ENCODE results near the gene TCERG1L.
"Not testable (repeated sequence)": the region's sequence is repeated elsewhere in the genome, so short reads cannot be mapped to it uniquely, and the experiment has no call there.

Gene TCERG1L

DNA sequence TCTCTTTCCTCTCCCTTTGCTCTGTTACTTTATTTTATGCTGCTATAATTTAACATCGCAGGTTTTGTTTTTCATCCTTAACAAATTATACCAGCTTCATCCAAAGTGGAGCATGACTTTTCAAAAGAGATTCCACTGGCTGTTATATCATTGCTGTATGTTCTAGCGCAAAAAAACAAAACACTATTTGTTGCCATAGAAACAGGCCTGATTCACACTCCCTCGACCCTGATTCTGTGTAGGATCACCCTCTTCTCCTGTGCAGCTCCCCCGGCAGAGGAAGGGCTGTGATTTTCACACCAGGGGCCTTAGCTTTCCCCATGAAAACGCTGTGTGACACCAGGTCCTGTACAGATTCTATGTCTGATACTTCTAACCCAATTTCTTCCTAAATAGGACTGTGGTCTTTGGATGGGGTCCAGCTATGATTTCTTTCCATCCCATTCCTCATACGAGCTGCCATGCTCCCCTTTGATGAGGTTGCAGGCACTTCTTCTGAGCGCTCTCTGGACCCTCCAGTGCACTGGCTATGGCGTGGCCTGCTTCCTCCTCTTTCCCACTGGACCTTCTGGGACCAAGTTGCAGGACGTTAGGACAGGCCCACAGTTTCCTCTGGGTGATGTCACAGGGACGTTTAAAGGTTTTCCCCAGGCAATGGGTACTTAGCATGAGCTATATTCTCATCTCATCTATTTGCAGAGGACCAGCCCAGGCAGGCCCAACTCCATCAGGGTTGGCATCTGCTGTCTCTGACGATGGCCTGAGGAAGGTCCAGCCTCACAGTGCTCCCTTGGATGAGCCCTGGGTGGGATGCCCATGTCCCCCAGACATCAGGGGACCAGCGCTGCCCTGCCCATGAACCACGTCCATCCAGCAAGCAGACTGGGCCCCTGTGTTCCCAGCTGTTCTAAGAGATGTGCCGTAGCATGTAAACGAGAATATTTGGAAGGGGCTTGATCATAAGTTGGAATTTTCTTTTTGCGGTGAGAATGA is 210.8 kb downstream of the TCERG1L start:
- not testable (repeated sequence) for DNase-seq, ATAC-seq

DNA sequence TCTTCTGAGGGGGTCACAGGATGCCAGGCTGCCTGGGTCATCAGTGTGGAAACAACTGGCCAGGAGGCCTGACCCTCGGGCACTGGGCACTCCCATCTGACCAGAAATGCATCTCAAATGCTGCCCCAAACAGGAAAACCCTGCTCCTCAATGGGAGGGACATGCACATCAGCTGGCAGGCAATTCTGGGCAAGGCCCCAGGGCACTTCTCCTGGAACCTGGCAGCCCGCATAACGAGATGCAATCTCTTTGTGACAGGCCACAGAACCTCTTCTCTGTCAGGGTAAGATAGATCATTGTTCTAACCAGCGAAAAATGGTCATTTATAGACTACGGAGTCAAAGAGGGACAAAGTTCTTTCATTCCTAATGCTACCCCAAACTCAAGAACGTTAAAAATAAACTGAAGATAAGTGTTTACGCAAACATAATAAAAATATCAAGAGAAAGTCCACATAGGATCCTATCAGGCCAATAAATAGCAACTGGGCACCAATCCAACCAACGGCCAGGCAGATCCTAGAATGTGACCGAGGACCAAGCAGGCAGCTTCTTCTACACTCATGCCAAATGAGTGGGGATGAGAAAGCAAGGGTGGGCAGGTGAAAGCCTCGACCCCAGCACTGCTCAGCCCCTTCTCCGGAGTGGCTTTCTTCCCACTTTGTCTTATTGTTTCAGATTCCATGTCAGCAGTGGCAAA is 212.3 kb downstream of the TCERG1L start:
- no peak for ATAC-seq
- DNase-seq = no peak

DNA sequence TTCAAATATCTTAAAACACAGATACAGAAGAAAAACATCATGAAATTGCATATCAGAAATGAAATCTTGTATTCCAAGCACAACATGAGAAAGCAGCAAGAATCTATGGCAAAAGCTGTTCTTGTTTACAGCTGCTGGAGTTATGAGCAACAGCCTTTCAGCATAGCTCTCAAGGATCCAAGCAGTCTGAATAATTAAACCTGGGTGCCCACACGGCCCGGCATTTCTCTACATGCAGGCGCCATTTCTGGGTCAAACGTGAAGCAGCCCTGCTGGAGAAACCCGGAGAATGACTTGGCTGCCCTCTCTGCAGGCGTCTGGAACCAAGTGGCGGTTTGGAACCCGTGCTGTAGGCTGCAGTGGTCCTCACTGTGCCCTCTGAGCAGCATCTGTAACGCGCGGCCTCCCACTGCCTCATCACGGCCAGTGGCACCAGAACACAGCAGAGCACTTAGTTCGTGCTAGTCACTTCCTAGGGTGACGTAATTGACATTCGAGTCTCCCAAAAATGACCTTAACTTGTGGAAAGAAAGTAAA is 213.0 kb downstream of the TCERG1L start:
- DNase-seq (no peak), ATAC-seq (no peak)

DNA sequence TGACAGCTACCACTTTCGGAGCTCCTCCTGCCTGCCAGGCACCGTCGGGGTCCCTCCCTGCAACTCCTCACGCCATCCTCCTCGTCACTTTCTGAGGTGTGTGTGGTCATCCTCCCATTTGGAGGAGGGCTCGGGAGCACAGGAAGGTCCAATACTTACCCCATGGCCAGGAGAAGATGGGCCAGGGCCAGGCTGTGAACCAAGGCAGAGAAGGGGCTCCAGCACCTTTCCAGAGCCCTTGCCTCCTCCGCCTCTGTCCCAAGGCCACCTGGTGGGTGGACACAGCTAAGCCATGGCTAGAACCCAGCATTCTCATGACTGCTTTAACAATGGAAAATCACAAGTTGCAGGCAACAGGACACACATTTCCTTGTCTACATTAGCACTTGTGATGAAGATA is 215.5 kb downstream of the TCERG1L start:
- DNase-seq = no peak
- no peak for ATAC-seq

DNA sequence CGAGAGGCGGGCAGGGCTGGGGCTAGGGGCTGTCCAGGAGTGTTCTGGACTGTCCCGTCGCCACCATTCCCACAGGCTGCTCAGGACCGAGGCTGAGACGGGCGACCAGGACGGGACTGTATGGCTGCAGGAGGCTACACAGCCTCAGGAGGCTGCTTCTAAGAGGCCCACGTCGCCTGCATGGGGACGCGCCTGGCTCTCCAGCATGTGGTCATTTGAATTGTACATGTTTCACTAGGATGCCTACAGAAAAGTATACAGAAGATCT is 216.3 kb downstream of the TCERG1L start:
- ATAC-seq = no peak
- DNase-seq = no peak

DNA sequence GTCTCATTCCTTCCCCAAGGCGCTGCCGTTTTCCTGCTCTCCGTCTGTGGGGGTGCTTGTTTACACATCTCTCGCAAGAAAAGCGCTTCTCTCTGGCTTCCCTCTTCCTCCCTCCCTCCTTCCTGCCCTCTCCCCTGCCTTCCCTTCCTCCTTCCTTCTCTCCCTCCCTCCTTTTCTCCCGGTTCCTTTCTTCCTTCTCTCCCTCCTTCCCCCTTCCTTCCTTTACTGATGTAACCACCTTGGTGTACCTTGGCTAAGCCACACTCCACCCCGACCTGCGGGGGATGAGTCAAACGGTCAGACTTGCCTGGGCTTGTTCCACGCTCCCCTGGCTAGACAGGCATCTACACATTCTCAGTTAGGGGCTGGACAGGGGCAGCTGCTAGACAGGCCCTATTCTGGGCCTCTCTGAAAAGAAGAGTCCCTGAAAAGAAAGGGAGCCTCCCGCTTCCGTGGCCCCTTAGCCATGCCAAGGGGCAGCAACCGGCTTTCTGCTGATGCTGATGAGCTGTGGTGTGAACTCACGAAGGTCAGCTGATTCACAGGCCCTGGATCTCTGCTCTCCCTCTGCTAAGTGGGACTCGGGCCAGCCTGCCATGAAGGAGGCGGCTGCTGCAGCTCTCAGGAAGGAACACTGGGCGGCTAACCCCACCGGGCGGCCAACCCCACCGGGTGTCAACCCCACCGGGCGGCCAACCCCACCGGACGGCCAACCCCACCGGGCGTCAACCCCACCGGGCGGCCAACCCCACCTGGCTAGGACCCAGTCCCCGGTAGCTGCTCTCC is 216.8 kb downstream of the TCERG1L start:
- no peak for DNase-seq
- no peak for ATAC-seq

DNA sequence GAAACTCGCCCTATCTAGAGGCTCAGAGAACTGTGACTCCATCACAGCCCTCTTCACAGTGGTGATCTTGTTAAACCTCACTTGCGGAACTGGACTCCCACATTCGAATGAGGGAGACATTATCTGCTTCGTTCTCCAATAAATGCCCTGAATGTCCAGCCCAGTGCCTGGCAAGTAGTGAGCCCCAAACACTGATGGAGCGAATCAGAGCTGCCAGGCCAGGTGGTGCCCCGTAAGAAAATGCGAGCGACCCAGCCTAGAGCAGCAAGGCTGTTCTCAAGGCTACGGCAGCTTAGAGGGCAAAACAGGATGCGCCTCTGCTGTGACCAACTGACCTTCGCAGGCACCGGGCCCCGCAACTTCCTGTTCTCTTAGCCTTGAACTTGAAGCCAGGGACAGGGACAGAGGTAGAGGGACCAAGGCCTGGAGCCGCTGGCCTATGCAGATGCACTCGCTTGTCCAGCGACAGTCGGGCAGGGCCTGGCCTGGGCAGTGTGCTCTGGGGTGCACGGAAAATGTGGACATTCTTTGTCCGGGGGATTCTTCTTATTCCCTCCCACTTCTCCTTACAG is 217.6 kb downstream of the TCERG1L start:
- ATAC-seq (no peak), DNase-seq (no peak)

DNA sequence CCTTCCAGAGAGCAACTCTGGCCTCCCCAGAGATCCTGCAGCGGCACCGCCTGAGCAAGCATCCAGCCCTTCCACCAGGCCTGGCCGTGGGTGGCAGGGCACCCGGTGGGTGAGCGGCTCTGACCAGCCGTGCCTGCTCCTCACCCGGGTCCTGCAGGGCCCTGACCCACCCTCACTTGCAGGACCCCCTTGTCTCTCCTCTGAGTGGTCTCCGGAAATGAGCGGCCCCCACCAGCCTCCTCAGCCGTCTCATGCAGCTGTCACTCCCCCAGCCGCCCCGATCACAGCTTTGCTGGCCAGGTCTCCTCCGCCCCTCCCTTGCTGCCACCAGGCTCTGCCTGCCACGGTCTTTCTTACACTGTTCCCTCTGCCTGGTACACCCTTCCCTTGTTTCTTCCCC is 218.2 kb downstream of the TCERG1L start:
- DNase-seq (no peak), ATAC-seq (no peak)

DNA sequence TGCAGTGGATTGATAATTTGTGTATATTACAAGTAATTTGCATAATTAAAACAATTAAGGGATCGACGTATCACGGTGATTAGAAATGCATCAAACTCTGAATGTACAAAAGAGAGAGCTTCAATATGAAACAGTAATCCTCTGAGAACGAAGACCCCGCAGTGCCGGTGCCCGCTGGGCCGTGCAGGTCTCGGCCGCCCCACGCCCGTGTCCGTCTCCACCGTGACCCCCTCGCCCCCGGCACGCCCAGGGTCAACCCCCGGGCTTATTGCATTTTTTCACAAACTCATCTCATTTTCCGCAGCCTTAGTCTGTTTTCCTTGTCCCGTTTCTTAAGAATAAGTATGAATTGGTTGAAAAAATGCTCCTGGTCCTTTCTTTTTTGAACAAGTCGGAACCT is 218.6 kb downstream of the TCERG1L start:
- ATAC-seq = no peak
- DNase-seq = no peak

DNA sequence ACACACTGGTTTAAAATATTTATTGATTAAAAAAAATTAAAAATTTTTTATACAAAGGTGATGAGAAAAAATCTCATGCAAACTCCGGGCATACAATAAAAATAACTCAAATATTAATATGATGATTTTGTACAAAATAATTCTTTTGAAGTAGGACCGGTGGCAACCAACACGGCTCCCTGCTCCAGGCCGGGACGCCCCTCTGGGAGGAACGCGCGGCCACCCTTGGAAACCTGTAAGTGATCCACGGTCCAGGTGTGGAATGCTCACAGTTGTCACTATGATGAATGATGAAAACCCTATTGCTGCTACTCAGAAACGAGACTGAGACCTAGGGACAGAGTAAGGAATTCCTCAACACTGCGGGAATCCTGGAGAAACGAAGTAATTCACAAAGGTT is 219.1 kb downstream of the TCERG1L start:
- no peak for ATAC-seq
- DNase-seq = no peak

DNA sequence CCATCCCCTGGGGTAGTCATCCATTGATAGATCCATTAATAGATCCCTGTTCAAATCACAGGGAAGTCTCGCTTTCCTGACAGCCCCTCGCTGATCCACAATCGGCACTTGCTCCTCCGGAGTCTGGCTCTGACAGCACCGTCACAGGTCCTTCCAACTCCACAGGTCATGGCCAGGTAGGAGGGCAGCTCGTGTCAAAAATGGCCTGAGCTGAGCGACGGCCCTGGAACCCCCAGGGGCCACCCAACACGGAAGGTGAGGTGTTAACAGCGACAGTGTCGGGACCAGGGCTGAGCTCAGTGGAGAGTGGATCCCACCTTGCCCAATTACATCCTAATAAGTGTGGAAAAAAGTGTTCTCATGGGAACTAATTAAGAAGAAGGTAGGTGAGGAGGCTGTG is 219.8 kb downstream of the TCERG1L start:
- ATAC-seq = no peak
- DNase-seq = no peak

DNA sequence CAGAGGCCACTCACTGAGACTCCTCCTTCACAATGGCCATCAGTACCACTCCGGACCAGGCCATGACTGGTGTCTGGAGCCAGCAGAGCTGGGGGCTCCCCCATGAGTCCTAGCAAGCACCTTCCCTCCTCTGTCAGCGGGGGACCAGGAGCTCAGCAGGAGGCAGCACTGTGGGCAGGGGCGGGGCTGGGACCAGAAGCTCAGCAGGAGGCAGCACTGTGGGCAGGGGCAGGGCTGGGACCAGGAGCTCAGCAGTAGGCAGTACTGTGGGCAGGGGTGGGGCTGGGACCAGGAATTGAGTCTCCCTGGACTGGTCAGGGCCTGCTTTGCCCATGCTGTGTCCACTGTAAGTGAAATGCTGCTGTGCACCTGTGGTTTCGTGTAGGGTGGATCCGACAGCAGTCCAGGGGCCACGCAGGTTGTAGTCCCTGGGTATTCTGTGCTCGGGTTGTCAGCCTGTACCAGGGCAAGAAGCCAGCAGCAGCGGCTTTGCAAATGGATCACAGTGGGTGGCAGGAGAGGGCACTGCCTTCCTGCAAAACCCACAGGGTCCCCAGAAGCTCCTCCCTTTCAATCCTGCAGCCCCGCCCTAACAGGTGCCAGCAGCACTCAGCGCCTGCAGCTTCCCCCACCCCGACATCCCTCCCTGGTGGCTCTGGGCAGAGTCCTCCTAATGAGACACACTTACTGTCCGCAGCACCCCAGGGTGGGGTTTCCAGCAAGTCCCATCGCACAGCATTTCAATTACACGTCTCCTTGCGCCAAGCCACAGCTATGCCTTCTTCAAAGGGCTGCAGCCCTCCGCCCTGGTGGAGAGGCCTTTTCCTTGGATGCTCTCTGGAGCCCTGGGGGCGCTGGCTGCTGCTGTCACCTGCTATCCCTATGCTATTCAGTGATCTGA is 220.5 kb downstream of the TCERG1L start:
- DNase-seq (no peak), ATAC-seq (no peak)

DNA sequence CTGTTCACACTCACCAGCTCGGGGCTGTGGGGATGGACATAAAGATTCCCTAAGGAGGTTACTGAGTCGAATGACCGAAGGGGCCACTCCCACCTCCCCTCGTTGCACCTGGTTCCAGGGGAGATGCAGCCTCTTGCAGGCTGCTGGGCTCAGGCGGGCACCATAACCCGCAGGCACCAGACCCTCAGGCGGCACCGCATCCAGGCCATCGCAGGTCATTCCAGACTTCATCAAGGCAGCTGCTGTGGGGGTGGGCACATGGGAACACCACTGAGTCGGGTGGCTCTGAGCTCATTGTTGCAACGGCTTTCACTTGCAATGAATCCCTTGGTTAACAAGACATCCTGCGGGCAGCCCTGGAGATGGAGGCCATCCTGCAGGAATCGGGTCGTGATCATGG is 221.7 kb downstream of the TCERG1L start:
- DNase-seq = no peak
- no peak for ATAC-seq

DNA sequence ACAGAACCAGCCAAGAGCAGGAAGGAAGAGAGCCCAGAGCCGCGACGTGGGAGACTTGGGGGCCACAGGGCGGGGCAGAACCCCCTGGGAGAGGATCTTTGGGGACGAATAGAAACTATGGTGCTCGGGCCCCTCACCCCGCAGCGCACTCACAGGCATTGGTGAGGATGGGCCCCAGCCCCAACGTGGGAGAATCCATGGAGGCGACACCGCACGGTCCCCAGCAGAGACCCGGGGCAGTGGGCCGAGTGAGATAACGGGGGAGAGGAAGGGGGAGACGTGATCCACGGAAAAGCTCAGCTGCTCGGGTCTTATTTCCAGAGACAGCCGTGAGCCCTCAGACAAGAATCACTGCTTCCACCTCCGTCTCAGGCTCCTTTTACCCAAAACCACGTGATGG is 222.4 kb downstream of the TCERG1L start:
- DNase-seq = no peak
- no peak for ATAC-seq

DNA sequence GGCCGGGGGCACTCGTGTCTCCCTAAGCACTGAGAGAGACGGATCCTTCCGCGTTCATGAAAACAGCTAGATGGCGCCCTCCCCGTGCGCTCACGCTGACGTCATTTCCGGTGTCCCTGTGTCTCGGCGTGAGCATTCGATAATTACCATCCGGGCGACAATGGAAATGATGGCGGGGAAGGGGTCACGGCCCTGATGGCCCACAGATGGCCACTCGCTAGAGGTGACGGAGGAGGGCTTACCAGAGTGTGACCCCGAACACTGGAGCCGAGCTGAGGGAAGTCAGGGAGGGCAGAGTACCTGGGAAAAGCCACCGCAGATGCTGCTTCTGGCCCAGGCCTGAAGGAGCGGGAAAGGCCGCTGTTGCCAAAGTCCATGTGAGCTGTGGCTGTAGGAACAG is 222.9 kb downstream of the TCERG1L start:
- no peak for DNase-seq
- no peak for ATAC-seq

DNA sequence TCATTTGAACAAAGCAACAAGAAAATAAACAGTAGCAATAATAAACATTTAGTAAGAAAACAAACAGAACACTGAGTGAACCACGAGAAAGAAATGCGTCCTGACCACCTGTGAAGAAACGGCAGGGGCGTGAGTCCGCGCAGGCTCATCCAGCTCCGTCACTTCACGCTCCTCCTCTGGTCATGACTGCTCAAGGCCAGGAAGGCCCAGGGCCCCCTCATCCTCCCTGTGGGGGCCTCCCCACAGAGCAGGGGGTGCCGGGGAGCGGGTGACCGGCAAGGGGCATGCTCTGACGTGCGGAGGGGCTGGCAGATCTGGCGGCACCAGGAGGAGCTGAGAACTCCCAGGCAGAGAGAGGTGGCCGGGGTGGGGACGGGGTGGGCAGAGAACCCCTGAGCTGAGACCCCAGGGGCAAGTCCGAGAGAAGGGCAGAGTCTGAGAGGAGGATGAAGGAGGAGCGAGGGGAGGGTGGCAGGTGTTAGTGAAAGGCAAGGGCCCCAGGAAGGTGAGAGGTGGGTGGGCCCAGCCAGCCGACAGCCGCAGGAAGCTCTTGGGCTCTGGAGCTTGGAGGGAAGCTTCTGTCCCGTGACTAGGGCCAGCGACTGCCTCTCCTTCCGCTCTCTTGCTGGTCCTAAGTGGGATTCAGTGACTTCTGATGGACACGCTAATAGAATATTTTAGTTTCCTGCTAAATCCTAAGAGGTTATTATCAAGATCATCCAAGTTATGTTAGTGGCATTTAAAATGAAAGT is 223.9 kb downstream of the TCERG1L start:
- ATAC-seq = no peak
- DNase-seq = no peak

DNA sequence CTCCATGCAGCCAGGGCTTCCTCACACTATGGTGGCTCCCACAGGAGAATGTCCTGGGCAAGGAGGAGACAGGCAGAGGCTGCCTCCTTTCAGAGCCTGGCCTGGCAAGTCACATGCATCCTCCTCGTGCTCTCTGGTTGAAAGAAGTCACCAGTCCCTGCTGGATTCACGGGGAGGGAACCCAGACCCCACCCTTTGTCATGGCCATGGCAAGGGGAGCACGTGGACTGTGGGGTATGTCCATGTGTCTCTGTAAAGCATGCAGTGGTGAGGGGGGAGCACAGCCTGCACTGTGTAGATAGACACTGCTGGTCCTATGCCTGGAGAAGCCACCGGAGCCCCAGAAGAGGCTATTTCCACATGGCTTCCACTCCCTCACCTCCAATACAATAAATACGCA is 225.0 kb downstream of the TCERG1L start:
- DNase-seq (no peak), ATAC-seq (no peak)

DNA sequence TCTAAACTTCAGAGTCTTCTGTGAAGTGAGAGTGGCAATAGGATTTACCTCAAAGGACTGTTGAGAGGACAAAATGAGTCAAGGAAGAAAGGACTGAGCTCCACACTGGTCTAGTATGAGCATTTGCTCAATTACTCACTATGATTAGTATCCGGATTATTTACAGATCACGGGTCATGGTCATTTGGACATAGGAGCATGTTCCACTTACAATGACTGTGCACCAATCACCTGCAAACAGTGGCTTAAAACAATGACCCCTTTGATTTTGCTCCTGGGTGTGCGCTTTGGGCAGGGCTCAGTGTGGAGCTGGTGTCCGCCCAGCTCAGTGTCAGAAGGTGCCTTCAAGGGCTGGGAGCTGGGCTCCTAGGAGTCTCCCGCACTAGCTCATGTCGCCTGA is 225.4 kb downstream of the TCERG1L start:
- ATAC-seq (no peak), DNase-seq (no peak)

DNA sequence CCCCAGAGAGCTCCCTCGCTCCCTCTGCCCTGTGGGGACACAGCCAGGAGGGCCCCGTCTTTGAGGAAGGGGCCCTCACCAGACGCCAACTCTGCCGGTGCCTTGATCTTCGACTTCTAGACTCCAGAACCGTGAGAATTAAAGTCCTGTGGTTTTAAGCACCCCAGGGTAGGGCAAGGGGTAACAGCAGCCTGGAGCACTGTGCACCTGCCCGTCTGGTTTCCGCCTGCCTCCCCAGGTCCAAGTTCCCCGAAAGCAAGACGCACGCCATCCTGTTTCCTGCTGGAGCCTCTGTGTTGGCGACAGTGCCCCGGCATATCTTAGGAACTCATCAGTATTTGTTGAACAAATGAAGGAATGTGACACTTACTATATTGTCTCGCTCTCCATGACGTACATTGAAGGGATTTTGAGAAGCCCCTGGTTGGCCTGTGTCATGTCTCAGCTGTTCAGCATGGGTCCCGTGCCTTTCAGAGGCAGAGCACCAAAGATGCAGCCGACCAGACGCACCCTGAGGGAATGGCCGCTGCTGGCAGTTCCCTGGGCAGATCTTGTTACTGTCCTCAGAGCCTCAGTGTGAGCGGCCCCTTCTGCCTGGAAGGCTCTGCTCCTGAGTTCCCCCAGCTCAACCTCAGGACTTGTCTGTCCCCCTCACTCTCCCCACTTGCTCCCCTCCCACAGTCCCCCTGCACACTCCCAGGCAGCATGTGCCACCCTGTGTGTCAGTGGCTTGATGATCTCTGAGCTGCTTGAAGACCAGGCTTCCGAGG is 226.2 kb downstream of the TCERG1L start:
- ATAC-seq = no peak
- DNase-seq = no peak

DNA sequence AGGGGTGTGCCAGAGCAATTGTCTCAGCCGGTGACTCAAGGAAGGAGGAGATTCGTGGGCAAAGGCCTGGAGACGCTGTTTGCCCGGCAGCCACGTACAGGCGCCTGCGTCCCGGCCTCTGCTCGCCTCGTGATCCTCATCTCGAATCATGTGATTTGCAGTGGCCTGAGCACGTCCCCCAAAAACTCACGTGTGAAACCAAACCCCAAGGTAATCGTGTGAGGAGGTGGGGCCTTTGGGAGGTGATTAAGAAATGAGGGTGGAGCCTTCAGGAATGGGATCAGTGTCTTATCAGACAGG is 226.8 kb downstream of the TCERG1L start:
- ATAC-seq = no peak
- DNase-seq = no peak

Data from stimulated activated naive CD8-positive, alpha-beta T cell treated with anti-CD3 and anti-CD28 coated beads, Interleukin-15, Interleukin-2, amounts not matched to agents 100 U/mL and 50 U/mL, for 24 hours (primary cell).